Hepatocyte (in vitro differentiated cells): ENCODE measurements around the gene CACNG5. TPM values are rescaled to one million over a fixed set of nuclear protein-coding genes. Genes with fewer than 3 reads are reported as not detected.

Experiments used
- DNase-seq: peaks from one replicate; pipeline ENCODE4 v3.0.0-alpha.2; 2016; ENCODE audit warnings: low spot score
- H2AFZ ChIP-seq: fragments of 200-600 bp; sonication (generic); 2 replicates; pipeline ENCODE4 v1.6.0; 2016; ENCODE audit warnings: antibody characterized with exemption, mild to moderate bottlenecking
- H3K27ac ChIP-seq: fragments of 200-600 bp; sonication (generic); 2 replicates; pipeline ENCODE4 v1.5.1; 2016; ENCODE audit warnings: mild to moderate bottlenecking
- H3K27me3 ChIP-seq: fragments of 200-600 bp; sonication (generic); 2 replicates; pipeline ENCODE4 v1.6.1; 2016
- H3K36me3 ChIP-seq: fragments of 200-600 bp; sonication (generic); replicated peaks from 2 replicates; pipeline ENCODE4 v1.5.1; 2016; ENCODE audit warnings: low read depth; ENCODE audit not compliant: insufficient read depth
- H3K4me1 ChIP-seq: fragments of 200-600 bp; sonication (generic); 2 replicates; pipeline ENCODE4 v1.5.1; 2016; ENCODE audit warnings: mild to moderate bottlenecking, moderate library complexity; ENCODE audit not compliant: insufficient read depth
- H3K4me2 ChIP-seq: fragments of 200-600 bp; sonication (generic); 2 replicates; pipeline ENCODE4 v1.6.0; 2016
- H3K4me3 ChIP-seq: fragments of 200-600 bp; sonication (generic); 2 replicates; pipeline ENCODE4 v1.5.1; 2016; ENCODE audit warnings: mild to moderate bottlenecking
- H3K79me2 ChIP-seq: fragments of 200-600 bp; sonication (generic); 2 replicates; pipeline ENCODE4 v1.6.0; 2017; ENCODE audit warnings: mild to moderate bottlenecking
- H3K9me2 ChIP-seq: fragments of 200-600 bp; sonication (generic); replicated peaks from 2 replicates; pipeline ENCODE4 v1.6.0; 2017; ENCODE audit warnings: mild to moderate bottlenecking; ENCODE audit not compliant: insufficient read depth
- H3K9me3 ChIP-seq: fragments of 200-600 bp; sonication (generic); 2 replicates; pipeline ENCODE4 v1.5.1; 2016; ENCODE audit warnings: low read depth, mild to moderate bottlenecking
- H4K20me1 ChIP-seq: fragments of 200-600 bp; sonication (generic); 2 replicates; pipeline ENCODE4 v1.6.0; 2016; ENCODE audit warnings: mild to moderate bottlenecking; ENCODE audit not compliant: insufficient read depth, poor library complexity, severe bottlenecking
- EZH2 ChIP-seq: fragments of 200-600 bp; sonication (generic); IDR thresholded peaks from 2 replicates; pipeline ENCODE4 v1.6.1; 2016; ENCODE audit warnings: antibody characterized with exemption, mild to moderate bottlenecking, borderline replicate concordance
- EZH2phosphoT487 ChIP-seq: fragments of 200-600 bp; sonication (generic); IDR thresholded peaks from one replicate; pipeline ENCODE4 v1.6.1; 2018; ENCODE audit warnings: antibody characterized with exemption, mild to moderate bottlenecking, low read depth, moderate library complexity; ENCODE audit not compliant: unreplicated experiment, severe bottlenecking
- WGBS: methylation state at CpG from one replicate; pipeline ENCODE4 v1.1.6; 2016; ENCODE audit warnings: low lambda C conversion rate; ENCODE audit errors: missing lambda C conversion rate; 5-methylcytosine and 5-hydroxymethylcytosine counted together
- polyA plus RNA-seq: library from polyadenylated mRNA; unstranded; fragments of >200 nt; fragmentation: Nextera tagmentation; extraction: Ambion mirVana; gene quantifications from 2 replicates; pipeline ENCODE4 v1.2.1, GENCODE V29; 2016
- total RNA-seq: library from RNA; depleted of rRNA; stranded (reverse); fragments of >200 nt; gene quantifications from 2 replicates; pipeline ENCODE4 v1.2.3, GENCODE V29; 2014
- TF ChIP-seq, protein P1 (sequence below): fragments of 200-600 bp; sonication (generic); IDR thresholded peaks from 2 replicates; pipeline ENCODE4 v1.5.1; 2016; ENCODE audit warnings: antibody characterized with exemption, mild to moderate bottlenecking; ENCODE audit not compliant: poor library complexity

CACNG5 gene
- total and polyA plus RNA-seq, 2 experiments from 2014 or later: not detected

DNA sequence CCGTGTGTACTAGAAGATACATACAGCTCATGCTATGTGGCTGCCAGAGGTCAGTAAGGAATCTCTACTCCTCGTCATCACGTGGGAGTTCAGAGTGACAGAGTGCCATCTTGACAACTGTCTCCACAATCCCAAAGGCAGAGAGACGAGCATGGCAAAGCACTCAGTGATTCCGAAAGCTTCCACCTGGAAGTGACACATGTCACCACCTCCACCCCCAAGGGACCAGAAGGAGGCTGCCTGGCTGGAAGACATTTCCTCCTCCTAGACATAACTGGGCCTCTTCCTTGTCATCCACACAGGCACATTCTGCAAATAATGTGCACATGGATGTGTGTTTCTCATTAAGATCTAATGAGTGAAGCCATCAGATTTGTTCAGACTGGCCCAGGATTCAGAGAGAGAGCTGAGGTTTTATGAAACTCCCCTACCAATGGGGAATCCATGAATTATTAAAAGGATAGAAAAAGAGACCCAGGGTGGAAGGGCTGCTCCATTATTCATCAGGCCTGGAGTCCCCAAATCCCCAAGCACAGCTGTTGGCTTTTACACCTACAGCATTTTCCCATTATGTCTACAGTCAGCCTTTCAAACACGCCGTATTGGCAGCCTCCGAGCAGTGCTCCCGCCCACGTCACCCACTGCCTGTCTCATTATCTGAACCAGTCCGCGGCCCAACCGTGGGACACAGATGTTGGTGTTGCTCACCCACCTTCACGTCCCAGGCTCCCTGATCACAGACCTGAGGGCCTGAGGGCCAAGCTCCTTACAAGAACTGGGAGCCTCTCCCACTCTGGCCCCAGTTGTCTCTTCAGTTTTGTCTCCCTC, 3.3 kb upstream of the CACNG5 start:
- no peak for DNase-seq
- Histone ChIP-seq H3K9me2 (no peaks in the 10 kb centered on the region), H3K27ac (no peak overlapping the region), H4K20me1 (no peaks in the 10 kb centered on the region), H3K27me3 (peaks cover 43% of the 10 kb centered on the region), H3K4me2 (no peak overlapping the region), H2AFZ (no peak overlapping the region), H3K4me1 (no peaks in the 10 kb centered on the region), H3K9me3 (no peaks in the 10 kb centered on the region), H3K4me3 (no peak overlapping the region), H3K36me3 (no peaks in the 10 kb centered on the region), H3K79me2 (no peaks in the 10 kb centered on the region)
- TF ChIP-seq EZH2phosphoT487 (no peak), EZH2 (no peak)
- TF ChIP-seq, protein P1, sequence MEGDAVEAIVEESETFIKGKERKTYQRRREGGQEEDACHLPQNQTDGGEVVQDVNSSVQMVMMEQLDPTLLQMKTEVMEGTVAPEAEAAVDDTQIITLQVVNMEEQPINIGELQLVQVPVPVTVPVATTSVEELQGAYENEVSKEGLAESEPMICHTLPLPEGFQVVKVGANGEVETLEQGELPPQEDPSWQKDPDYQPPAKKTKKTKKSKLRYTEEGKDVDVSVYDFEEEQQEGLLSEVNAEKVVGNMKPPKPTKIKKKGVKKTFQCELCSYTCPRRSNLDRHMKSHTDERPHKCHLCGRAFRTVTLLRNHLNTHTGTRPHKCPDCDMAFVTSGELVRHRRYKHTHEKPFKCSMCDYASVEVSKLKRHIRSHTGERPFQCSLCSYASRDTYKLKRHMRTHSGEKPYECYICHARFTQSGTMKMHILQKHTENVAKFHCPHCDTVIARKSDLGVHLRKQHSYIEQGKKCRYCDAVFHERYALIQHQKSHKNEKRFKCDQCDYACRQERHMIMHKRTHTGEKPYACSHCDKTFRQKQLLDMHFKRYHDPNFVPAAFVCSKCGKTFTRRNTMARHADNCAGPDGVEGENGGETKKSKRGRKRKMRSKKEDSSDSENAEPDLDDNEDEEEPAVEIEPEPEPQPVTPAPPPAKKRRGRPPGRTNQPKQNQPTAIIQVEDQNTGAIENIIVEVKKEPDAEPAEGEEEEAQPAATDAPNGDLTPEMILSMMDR: no peak
- 84% methylated on average over 14 of the region's 14 CpGs for WGBS

DNA sequence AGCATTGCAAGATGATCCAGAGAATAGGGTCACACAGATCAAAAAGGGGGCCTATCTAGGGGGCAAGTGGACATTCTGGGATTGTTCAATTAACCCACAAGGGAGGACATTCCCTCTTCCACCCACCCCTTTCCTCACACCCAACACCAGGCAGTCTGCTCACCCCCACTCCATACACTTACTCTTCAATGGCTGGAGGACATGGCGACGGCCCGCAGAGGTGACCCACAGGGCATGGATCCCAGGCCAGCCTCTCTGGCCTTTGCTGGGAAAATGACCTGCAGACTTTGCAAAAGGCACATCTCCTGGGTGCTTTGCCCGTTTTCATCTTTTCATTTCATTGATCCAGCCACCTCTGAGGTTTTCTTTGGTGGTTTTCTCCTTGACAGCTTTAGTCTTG, 1.7 kb upstream of the CACNG5 start:
- Histone ChIP-seq H3K4me3 (no peak overlapping the region), H3K27me3 (peaks cover 54% of the 10 kb centered on the region), H3K4me2 (no peak overlapping the region), H2AFZ (no peak overlapping the region), H3K79me2 (no peaks in the 10 kb centered on the region), H4K20me1 (no peaks in the 10 kb centered on the region), H3K27ac (no peak overlapping the region), H3K9me3 (no peaks in the 10 kb centered on the region), H3K9me2 (no peaks in the 10 kb centered on the region), H3K4me1 (no peaks in the 10 kb centered on the region), H3K36me3 (no peaks in the 10 kb centered on the region)
- TF ChIP-seq EZH2 (no peak), EZH2phosphoT487 (no peak)
- TF ChIP-seq, protein P1: no peak
- DNase-seq: no peak
- WGBS: 94% methylated on average over 4 of the region's 4 CpGs

DNA sequence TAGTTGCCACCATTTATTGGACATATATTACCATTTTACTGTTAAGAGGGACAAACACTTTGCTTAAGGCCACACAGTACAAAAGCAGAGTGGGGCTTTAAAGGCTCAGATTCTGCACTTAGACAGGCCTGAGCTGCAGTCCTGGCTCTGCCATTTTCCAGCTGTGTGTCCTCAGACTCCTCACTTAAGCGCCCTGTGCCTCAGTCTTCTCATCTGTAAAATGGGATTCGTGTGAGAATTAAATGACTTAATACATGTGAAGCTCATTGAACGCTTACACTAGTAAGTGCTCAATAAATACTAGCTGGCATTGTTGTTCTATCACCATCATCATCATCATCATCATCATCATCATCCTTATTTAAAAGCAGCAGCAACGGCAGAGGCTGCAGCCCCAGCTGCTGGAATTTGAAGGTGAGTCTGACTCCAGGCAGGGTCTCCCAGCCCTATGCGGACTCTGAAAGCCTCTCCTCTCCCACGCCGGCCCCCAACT, 445 bp upstream of the CACNG5 start:
- 50% methylated on average over 7 of the region's 7 CpGs for WGBS
- no peak overlapping the region for H3K4me3 ChIP-seq

More for the DNA sequence above, 445 bp upstream of the CACNG5 start:
- no peaks in the 10 kb centered on the region for H3K79me2 ChIP-seq
- DNase-seq: no peak
- no peaks in the 10 kb centered on the region for H3K9me2 ChIP-seq
- peaks cover 54% of the 10 kb centered on the region for H3K27me3 ChIP-seq
- H4K20me1 ChIP-seq: no peaks in the 10 kb centered on the region
- H3K4me1 ChIP-seq: no peaks in the 10 kb centered on the region
- no peaks in the 10 kb centered on the region for H3K36me3 ChIP-seq
- H3K27ac ChIP-seq: no peak overlapping the region
- peak overlapping the region; percentile 67 for H3K4me2 ChIP-seq
- no peak overlapping the region for H2AFZ ChIP-seq
- TF ChIP-seq EZH2phosphoT487 (no peak), EZH2 (no peak)
- TF ChIP-seq, protein P1: no peak
- no peaks in the 10 kb centered on the region for H3K9me3 ChIP-seq
